Activated CD4-positive, alpha-beta memory T cell treated with anti-CD3 and anti-CD28 coated beads, Interleukin-2, amount 10 ng/mL, durations not matched to agents 7 days and 5 days (primary cell): ENCODE data around the gene RPP25. TPM values are rescaled to one million over a fixed set of nuclear protein-coding genes. Genes with fewer than 3 reads are reported as not detected.

Source experiments
- CTCF ChIA-PET: fragments of 350-600 bp; sonication (Branson Sonifier 250); formaldehyde crosslinking; loops from one replicate; lab custom pipeline; 2021; ENCODE audit warnings: antibody characterized with exemption, inconsistent platforms; lab: Charles Lee
- POLR2A ChIA-PET: fragments of 350-600 bp; sonication (Branson Sonifier 250); formaldehyde crosslinking; loops from one replicate; lab custom pipeline; 2021; ENCODE audit warnings: antibody characterized with exemption; lab: Charles Lee
- DNase-seq: peaks from one replicate; pipeline ENCODE4 v3.0.0-alpha.2; 2020
- H3K27ac Mint-ChIP-seq: one replicate; pipeline ENCODE4 v1.8.0; 2021; ENCODE audit warnings: mild to moderate bottlenecking, mixed read lengths
- H3K27me3 Mint-ChIP-seq: one replicate; pipeline ENCODE4 v1.8.0; 2021; ENCODE audit warnings: mixed read lengths
- H3K36me3 Mint-ChIP-seq: one replicate; pipeline ENCODE4 v1.8.0; 2021; ENCODE audit warnings: low read depth, mixed read lengths
- H3K4me1 Mint-ChIP-seq: one replicate; pipeline ENCODE4 v1.8.0; 2021; ENCODE audit warnings: mixed read lengths
- H3K4me3 Mint-ChIP-seq: one replicate; pipeline ENCODE4 v1.8.0; 2021; ENCODE audit warnings: mild to moderate bottlenecking, mixed read lengths
- H3K9me3 Mint-ChIP-seq: one replicate; pipeline ENCODE4 v1.8.0; 2021; ENCODE audit warnings: mixed read lengths
- total RNA-seq, 2 experiments: library from RNA; stranded (reverse); gene quantifications; one replicate each; pipeline ENCODE4 v1.2.3, GENCODE V29; 2021

The RPP25 gene
- total RNA-seq, 2 experiments from 2014 or later, result 5.0 to 5.1 TPM

DNA sequence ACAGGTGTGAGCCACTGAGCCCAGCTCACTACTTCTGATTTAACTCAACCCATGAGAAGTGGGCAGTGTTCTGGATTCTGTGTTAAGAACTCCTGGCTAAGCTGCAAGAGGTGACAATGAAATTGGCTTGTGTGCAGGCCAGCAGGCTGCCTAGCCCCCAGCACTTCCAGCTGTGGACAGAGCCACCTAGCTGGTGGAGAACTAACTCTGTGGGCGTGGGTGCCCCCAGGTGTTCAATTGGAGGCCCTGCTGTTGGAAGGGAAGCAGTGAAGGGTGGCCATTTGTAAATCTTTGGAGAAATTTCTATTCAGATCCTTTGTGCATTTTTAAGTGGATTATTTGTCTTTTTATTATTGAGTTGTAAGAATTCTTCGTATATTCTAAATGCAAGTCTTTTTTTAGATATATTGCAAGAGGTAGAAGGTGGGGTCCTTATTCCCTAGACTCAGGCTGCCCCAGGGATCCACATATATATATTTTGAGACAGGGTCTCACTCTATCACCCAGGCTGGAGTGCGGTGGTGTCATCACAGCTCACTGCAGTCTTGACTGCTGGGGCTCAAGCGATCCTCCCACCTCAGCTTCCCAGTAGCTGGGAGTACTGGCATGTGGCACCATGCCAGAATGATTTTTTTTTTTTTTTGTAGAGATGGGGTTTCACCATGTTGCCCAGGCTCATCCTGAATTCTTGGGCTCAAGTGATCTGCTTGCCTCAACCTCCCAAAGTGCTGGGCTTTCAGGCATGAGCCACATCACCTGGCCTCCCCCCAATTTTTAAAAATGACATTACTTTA is 31.6 kb upstream of the RPP25 start:
- POLR2A ChIA-PET, result interaction anchor here (1.0 kb wide), 1 partner anchor 32 kb away, joined by 3 read pairs; the partner anchor contains the start of gene RPP25
- CTCF ChIA-PET, result interaction anchor here (0.6 to 2.6 kb wide), 10 partner anchors 20 to 217 kb away, joined by 3 to 8 read pairs (median 4); partner anchors contain the start of gene RPP25
- Mint-ChIP-seq H3K27me3 (peaks cover 21% of the 10 kb centered on the region), H3K4me3 (no peak overlapping the region), H3K27ac (no peak overlapping the region), H3K36me3 (no peaks in the 10 kb centered on the region), H3K9me3 (no peaks in the 10 kb centered on the region), H3K4me1 (peaks cover 18% of the 10 kb centered on the region)
- DNase-seq, result peak; percentile 59

DNA sequence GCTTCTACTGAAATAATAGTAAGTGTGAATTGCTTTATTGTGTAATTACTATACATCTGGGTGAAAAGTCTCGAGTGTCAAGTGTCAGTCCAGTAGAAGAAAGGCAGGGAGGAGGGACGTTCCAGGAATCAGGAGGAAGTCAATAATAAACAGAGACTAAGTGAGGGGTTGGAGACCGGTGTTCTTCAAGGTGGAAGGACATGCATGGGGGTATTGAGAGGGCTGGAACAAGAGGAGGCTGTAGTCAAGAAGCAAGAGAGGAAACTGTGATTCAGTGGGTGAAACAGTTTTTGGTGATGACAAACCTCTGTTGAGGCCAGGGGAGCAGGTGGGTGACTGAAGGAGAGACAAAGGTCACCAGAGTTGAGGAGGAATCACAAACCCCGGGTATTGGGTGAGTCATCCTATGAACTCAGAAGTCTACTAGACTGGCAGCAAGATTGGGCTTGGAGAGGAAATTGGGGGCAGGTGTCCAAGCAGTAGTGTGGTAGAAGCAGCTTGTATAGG is 27.2 kb upstream of the RPP25 start:
- Mint-ChIP-seq H3K27me3 (peaks cover 5% of the 10 kb centered on the region), H3K4me3 (no peak overlapping the region), H3K4me1 (peaks cover 15% of the 10 kb centered on the region), H3K27ac (peak overlapping the region; percentile 28), H3K36me3 (no peaks in the 10 kb centered on the region), H3K9me3 (no peaks in the 10 kb centered on the region)
- peak; percentile 54 for DNase-seq
- CTCF ChIA-PET, result interaction anchor here (2.1 kb wide), 1 partner anchor 27 kb away, joined by 9 read pairs; the partner anchor contains the start of gene RPP25
- POLR2A ChIA-PET, result interaction anchor here (0.9 kb wide), 1 partner anchor 17 kb away, joined by 3 read pairs; no protein-coding TSS in a partner anchor

DNA sequence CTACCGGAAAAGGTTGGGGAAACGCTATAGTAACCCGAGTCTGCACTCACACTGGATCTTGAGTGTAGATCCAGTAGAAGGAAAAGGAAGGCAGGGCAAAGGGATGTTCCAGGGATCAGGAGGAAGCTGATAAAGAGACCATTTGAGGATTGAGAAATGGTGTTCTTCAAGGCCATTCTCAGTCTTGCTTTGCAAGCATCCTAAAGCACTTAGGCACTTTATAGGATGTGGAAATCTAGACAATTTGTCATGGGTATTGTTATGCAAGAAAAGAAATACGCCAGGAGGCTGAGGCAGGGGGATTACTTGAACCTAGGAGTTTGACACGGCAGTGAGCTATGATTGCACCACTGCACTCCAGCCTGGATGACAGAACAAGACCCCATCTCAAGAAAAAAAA is 25.6 kb upstream of the RPP25 start:
- POLR2A ChIA-PET, result no interaction called here
- H3K9me3 Mint-ChIP-seq, result no peaks in the 10 kb centered on the region
- DNase-seq, result no peak
- CTCF ChIA-PET, result interaction anchor here (0.7 kb wide), 1 partner anchor 604 kb away, joined by 3 read pairs; no protein-coding TSS in a partner anchor
- H3K27me3 Mint-ChIP-seq, result peaks cover 5% of the 10 kb centered on the region
- H3K4me3 Mint-ChIP-seq, result no peak overlapping the region
- H3K4me1 Mint-ChIP-seq, result peaks cover 26% of the 10 kb centered on the region
- H3K27ac Mint-ChIP-seq, result no peak overlapping the region
- H3K36me3 Mint-ChIP-seq, result no peaks in the 10 kb centered on the region

DNA sequence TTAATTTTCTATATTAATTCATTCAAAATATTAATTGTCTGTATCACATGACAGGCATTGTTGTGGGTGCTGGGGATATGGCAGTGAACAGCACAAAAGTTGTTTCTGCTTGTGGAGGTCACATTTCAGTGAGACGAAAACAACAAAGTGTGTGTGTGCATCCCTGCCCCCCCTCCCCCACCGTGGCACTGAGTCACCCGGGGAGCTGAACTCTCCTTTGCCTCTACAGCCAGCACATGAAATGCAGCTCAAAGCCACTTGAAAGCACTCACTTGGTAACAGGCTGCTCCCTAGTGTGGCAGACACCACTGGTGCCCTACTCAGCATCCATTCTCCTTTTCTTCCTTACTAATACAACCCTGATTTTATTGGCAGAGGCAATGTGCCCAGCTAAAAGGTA is 21.9 kb upstream of the RPP25 start:
- H3K4me3 Mint-ChIP-seq, result no peak overlapping the region
- no peaks in the 10 kb centered on the region for H3K36me3 Mint-ChIP-seq
- H3K4me1 Mint-ChIP-seq, result peaks cover 16% of the 10 kb centered on the region
- POLR2A ChIA-PET, result interaction anchor here (1.0 to 1.6 kb wide), 6 partner anchors 12 to 389 kb away, joined by 3 to 6 read pairs (median 3); partner anchors contain the start of genes MAN2C1 and PPCDC
- H3K27me3 Mint-ChIP-seq, result peaks cover 3% of the 10 kb centered on the region
- no peaks in the 10 kb centered on the region for H3K9me3 Mint-ChIP-seq
- no peak overlapping the region for H3K27ac Mint-ChIP-seq
- DNase-seq, result peak; percentile 51
- CTCF ChIA-PET, result interaction anchor here (0.7 to 2.8 kb wide), 4 partner anchors 14 to 45 kb away, joined by 3 to 9 read pairs (median 4); partner anchors contain the start of genes PPCDC and SCAMP5

DNA sequence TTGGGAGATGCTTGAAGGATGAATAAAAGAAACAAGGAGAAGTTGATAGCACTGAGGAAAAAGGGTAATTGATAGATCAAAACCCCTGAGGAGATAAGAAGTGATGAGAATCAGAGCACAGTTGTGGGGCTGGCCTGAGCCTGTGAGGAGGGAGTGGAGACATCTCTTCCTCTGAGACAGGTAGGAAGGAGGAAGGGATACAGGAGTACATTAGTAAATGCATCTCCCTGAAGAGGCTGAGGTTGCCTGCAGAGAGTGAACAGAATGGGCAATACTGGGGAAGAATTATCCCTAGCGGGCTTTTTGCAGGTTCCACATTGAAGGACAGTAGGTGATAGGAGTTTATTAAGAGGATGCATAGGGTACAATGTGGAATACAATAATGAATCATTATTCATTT is 21.5 kb upstream of the RPP25 start:
- DNase-seq, result no peak
- Mint-ChIP-seq H3K4me1 (peaks cover 13% of the 10 kb centered on the region), H3K27me3 (peaks cover 4% of the 10 kb centered on the region), H3K36me3 (no peaks in the 10 kb centered on the region), H3K4me3 (no peak overlapping the region), H3K27ac (no peak overlapping the region), H3K9me3 (no peaks in the 10 kb centered on the region)
- ChIA-PET CTCF (interaction anchor here (0.7 to 2.8 kb wide), 3 partner anchors 14 to 27 kb away, joined by 3 to 9 read pairs (median 4); partner anchors contain the start of gene SCAMP5), POLR2A (interaction anchor here (1.0 to 1.6 kb wide), 5 partner anchors 15 to 390 kb away, joined by 3 to 6 read pairs (median 3); partner anchors contain the start of genes MAN2C1 and PPCDC)

DNA sequence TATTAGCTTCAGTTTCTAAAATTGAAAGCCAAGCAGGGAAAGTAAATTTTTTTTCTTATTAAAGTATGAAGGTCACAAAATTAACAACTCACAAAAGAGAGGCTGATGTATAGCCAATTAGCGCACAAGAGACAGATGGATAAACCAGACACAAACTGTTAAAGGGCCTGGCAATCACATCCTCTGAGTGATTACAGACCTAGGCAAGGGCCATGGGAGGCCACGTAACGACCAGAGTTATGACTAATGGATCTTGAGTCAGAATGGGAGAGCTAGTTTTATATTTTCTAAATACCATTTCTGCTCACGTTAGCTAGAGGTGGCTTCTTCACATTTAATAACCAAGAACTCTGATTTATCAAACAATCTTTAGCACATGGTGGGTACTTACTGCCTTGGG is 21.0 kb upstream of the RPP25 start:
- DNase-seq, result peak; percentile 33
- CTCF ChIA-PET, result interaction anchor here (0.9 to 2.8 kb wide), 3 partner anchors 13 to 27 kb away, joined by 3 to 9 read pairs (median 3); partner anchors contain the start of gene SCAMP5
- Mint-ChIP-seq H3K4me3 (no peak overlapping the region), H3K9me3 (no peaks in the 10 kb centered on the region), H3K36me3 (no peaks in the 10 kb centered on the region), H3K27ac (no peak overlapping the region), H3K27me3 (peaks cover 8% of the 10 kb centered on the region), H3K4me1 (peaks cover 13% of the 10 kb centered on the region)
- POLR2A ChIA-PET, result interaction anchor here (1.3 to 1.6 kb wide), 3 partner anchors 14 to 390 kb away, joined by 3 to 6 read pairs (median 4); partner anchors contain the start of genes MAN2C1 and PPCDC

DNA sequence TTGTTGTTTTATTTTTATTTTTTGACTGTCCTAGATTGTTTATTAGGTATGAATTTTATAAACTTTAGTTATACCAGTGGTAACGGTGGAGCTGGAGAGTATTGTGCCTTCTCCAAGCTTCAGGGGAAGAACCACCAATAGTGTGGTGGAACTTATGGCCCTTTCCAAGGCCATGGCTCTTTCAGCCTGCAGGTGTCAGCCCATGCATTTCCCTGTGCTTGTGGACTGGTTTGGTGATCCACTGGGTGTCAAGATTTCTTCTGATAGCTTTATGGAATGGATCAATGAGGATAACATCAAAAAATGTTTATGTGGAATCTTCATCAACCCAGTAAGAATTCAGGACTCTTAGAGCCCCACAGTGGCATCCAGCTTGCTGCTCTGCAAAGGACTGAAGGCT is 19.6 kb upstream of the RPP25 start:
- H3K36me3 Mint-ChIP-seq, result no peaks in the 10 kb centered on the region
- H3K27me3 Mint-ChIP-seq, result peaks cover 8% of the 10 kb centered on the region
- H3K4me3 Mint-ChIP-seq, result no peak overlapping the region
- DNase-seq, result no peak
- peaks cover 10% of the 10 kb centered on the region for H3K4me1 Mint-ChIP-seq
- H3K9me3 Mint-ChIP-seq, result no peaks in the 10 kb centered on the region
- ChIA-PET POLR2A (interaction anchor here (1.0 kb wide), 1 partner anchor 10 kb away, joined by 3 read pairs; no protein-coding TSS in a partner anchor), CTCF (interaction anchor here (1.2 kb wide), 1 partner anchor 392 kb away, joined by 4 read pairs; the partner anchor contains the start of gene MAN2C1)
- H3K27ac Mint-ChIP-seq, result no peak overlapping the region

DNA sequence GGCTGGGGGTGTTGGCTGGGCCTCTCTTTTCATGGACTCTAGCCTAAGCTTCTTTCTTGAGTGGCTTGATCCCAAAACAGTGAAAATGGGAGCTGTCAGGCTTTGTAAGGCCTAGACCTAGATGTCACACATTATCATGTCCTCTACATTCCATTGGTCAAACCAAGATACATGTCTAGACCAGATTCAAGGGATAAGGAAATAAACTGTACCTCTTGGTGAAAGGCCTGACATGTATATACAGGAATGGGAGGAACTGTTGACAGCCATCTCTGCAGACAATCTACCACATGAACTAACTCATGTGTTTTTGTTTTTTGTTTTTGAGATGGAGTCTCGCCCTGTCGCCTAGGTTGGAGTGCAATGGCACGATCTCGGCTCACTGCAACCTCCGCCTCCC is 11.1 kb upstream of the RPP25 start:
- peaks cover 9% of the 10 kb centered on the region for H3K4me1 Mint-ChIP-seq
- no peak overlapping the region for H3K27ac Mint-ChIP-seq
- DNase-seq, result no peak
- no peaks in the 10 kb centered on the region for H3K36me3 Mint-ChIP-seq
- ChIA-PET CTCF (interaction anchor here (0.5 to 1.4 kb wide), 2 partner anchors 11 to 21 kb away, joined by 4 to 5 read pairs; partner anchors contain the start of gene RPP25), POLR2A (no interaction called here)
- no peaks in the 10 kb centered on the region for H3K9me3 Mint-ChIP-seq
- peaks cover 4% of the 10 kb centered on the region for H3K27me3 Mint-ChIP-seq
- no peak overlapping the region for H3K4me3 Mint-ChIP-seq

DNA sequence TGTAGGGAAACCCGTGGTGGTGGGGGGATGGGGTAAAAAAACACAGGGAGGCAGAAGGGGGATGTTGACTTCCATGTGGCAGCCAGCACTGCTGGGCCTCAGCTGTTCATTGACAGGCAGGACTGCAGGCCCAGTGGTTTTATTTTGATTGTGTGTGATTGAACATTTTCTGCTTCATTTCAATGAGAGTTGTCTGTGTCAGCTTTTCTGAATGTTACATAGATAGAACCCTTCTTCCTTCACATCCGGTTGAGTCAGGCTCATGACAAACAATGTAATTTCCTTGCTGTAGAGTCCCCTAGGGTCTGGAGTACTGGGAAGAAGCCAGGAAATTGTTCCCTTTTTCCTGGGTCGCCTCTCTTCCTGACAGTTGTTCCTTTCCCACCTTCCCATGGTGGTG is 8.2 kb upstream of the RPP25 start:
- no peak for DNase-seq
- H3K4me1 Mint-ChIP-seq, result peaks cover 22% of the 10 kb centered on the region
- peaks cover 27% of the 10 kb centered on the region for H3K27me3 Mint-ChIP-seq
- no peak overlapping the region for H3K27ac Mint-ChIP-seq
- POLR2A ChIA-PET, result interaction anchor here (1.0 kb wide), 1 partner anchor 75 kb away, joined by 3 read pairs; the partner anchor contains the start of gene MPI
- CTCF ChIA-PET, result interaction anchor here (0.9 to 1.1 kb wide), 2 partner anchors 13 to 23 kb away, joined by 3 read pairs; no protein-coding TSS in a partner anchor
- no peaks in the 10 kb centered on the region for H3K9me3 Mint-ChIP-seq
- H3K4me3 Mint-ChIP-seq, result no peak overlapping the region
- no peaks in the 10 kb centered on the region for H3K36me3 Mint-ChIP-seq

DNA sequence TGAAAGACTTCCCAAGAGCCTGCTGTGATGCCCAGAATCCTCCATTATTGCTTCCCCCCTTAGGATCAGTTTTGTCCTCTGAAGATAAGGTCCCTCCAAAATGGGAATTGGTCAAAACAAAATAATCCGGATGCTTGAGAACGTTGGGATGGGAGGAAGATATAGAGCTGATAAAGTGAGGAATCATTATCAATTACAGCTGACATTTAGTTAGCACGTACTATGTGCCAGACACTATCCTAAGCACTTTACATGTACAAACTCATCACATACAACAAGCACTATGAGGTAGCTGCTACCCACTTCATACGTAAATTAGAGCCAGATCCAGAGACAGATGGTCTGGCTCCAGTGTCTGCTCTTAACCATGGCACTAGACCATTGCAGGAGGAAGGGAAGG is 6.6 kb upstream of the RPP25 start:
- H3K4me3 Mint-ChIP-seq, result no peak overlapping the region
- POLR2A ChIA-PET, result interaction anchor here (1.2 to 1.6 kb wide), 2 partner anchors 9 to 15 kb away, joined by 4 to 6 read pairs; no protein-coding TSS in a partner anchor
- no peak for DNase-seq

DNA sequence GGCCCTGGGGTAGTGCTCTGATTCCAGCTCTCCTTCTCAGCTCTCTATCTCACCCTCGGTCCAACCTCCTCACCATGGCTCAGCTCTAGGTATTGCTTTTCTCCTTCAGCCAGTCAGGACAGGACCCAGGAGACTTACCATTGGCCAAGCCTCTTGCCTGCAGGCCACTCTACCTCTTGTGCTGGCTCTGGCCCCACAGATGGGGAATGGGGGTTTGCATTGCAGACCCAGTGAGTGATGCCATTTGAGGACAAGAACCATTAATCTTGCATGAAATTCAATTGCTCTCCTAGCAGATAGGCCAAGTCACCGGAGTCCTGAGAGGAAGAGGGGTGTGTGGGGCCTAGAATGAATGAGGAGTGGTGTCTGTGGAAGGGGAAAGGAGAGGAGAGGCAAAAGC is 6.1 kb upstream of the RPP25 start:
- H3K4me1 Mint-ChIP-seq, result peaks cover 39% of the 10 kb centered on the region
- no peak overlapping the region for H3K27ac Mint-ChIP-seq
- H3K4me3 Mint-ChIP-seq, result no peak overlapping the region
- no peaks in the 10 kb centered on the region for H3K9me3 Mint-ChIP-seq
- CTCF ChIA-PET, result interaction anchor here (1.4 to 4.3 kb wide), 3 partner anchors 12 to 61 kb away, joined by 4 to 17 read pairs (median 6); no protein-coding TSS in a partner anchor
- POLR2A ChIA-PET, result interaction anchor here (1.2 to 1.6 kb wide), 2 partner anchors 8 to 15 kb away, joined by 4 to 6 read pairs; no protein-coding TSS in a partner anchor
- H3K27me3 Mint-ChIP-seq, result peaks cover 47% of the 10 kb centered on the region
- no peak for DNase-seq
- H3K36me3 Mint-ChIP-seq, result peaks cover 4% of the 10 kb centered on the region

More for the DNA sequence above, 6.6 kb upstream of the RPP25 start:
- Mint-ChIP-seq H3K9me3 (no peaks in the 10 kb centered on the region), H3K36me3 (peaks cover 4% of the 10 kb centered on the region), H3K27me3 (peaks cover 43% of the 10 kb centered on the region), H3K27ac (no peak overlapping the region), H3K4me1 (peaks cover 35% of the 10 kb centered on the region)
- CTCF ChIA-PET, result interaction anchor here (4.3 kb wide), 1 partner anchor 13 kb away, joined by 17 read pairs; no protein-coding TSS in a partner anchor

DNA sequence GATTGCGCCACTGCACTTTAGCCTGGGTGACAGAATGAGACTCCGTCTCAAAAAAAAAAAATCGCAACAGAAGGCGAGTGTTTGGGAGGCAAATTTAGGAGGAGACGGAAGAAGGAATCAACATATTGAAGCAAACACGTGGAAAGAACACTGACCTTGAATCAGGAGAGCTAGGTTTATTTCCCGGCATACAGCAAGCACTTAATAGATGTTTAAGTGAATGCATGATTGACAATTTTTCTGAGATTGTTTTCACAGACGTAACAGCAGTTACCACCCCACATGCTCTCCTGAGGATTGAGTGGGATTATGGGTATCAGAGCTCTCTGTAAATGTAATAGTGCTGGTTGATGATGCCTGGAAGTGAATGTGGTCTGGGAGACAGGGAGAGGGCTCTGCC is 5.6 kb upstream of the RPP25 start:
- H3K27ac Mint-ChIP-seq, result no peak overlapping the region
- peaks cover 52% of the 10 kb centered on the region for H3K27me3 Mint-ChIP-seq
- peaks cover 4% of the 10 kb centered on the region for H3K36me3 Mint-ChIP-seq
- H3K4me1 Mint-ChIP-seq, result peaks cover 44% of the 10 kb centered on the region
- DNase-seq, result no peak
- no peaks in the 10 kb centered on the region for H3K9me3 Mint-ChIP-seq
- CTCF ChIA-PET, result interaction anchor here (1.1 to 4.3 kb wide), 4 partner anchors 10 to 60 kb away, joined by 3 to 17 read pairs (median 5); no protein-coding TSS in a partner anchor
- H3K4me3 Mint-ChIP-seq, result no peak overlapping the region
- POLR2A ChIA-PET, result interaction anchor here (1.2 to 3.1 kb wide), 3 partner anchors 8 to 61 kb away, joined by 3 to 8 read pairs (median 4); partner anchors contain the start of gene PPCDC
